ENCODE results near the gene BCDIN3D.

Gene BCDIN3D

DNA sequence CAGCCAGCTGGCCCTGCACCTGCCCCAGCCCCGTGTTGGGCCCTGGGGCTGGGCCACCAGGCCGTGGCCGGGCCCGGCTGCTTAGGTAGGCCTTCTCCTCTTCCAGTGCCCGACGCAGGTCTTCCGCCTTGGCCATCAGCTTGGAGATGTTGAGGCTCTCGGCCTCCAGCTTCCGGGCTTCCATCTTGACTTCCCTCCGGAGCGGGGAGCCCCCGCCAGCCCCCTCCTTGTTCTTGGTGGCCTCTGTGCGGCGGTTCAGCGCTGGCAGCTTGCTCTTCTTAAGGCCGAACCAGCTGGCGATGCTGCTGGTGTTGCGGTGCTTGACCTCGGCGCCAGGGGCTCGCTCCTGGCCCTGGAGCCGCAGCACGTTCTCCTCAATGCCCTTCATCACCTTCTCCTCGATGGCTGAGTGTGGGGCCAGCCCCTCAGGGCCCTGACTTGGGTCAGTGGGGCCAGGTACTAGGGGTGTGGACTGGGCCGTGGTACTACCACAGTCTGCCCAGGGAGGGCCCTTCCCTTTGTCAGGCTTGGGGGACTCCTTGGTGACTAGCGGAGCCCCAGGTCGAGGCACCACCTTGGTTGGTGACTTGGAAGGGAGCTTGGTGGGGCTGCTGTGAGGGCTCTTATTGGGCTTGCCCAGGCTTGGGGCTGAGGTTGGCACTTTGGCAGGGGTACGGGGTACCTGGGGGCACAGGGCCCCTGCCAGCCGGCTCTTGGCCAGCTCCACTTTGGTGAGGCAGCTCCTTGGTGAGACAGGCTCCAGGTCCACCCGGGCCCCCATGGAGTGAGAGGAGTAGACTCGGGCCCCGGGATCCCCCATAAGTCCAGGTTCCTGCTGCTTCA, 47.9 kb downstream of the BCDIN3D start:
- DNase-seq, result no peak

DNA sequence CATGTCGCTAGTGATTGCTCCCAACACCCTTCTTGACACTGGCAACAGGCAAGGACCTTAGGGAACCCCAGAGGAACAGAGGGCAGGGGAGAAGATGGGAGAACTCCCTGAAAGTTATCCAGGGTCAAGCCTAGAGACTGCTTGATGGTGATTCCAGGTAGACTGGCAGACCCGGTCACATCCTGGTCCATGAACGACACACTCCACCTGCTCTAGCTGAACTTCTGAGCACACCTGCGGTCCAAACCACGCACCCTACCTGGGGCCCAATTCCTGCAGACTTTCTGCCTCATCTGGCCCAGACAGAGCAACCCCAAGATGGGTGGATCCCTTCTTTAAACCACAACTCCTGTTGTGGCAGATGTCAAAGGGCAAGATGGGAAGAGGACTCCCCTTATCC, 48.9 kb downstream of the BCDIN3D start:
- no peak for DNase-seq

DNA sequence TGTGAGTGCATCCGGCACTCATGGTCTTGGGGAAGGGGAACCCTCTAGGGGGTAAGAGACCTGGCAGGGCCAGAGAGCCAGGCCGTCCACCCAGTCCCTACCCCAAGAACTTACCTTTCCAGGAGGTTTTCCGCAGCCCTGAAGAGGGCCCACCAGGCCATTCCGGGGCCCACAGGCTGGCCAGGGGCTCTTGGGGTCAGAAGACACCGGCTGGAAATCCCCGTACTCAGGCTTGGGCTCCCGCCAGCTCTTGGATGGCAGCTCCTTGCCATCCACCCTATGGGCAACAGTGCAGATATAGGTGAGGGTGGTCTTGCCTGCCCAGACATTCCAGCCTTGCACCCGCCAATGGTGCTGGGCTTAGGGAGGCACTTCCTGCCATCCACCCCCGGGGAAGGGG, 49.3 kb downstream of the BCDIN3D start:
- DNase-seq, result no peak

DNA sequence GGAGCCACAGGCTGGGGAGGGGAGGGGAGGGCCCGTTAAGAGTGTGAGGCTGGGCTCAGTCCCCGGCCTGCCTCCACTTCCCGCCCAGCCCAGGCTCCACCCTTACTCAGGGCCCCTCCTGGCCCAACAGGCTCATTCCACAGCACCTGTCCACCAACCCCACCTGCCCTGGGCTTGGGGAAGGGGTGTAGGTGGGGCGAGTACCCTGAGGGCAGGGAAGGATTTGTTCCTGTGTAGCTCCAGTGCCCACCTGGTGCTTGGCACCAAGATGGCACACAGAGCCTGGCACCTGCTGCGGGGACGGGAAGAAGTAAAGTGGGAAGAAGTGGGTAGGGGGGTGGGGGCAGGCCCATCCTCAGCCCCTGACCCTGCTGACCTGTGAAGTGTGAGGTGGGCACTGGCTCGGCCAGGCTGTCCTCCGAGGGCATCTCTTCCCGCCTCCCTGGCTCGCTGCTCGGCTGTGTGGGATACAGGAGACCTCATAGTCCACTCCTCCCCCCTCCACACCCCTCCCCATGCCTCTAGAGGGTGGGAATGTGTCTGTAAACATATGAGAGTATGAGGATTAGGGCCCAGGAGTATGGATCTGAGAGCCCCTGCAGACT, 49.8 kb downstream of the BCDIN3D start:
- no peak for DNase-seq

DNA sequence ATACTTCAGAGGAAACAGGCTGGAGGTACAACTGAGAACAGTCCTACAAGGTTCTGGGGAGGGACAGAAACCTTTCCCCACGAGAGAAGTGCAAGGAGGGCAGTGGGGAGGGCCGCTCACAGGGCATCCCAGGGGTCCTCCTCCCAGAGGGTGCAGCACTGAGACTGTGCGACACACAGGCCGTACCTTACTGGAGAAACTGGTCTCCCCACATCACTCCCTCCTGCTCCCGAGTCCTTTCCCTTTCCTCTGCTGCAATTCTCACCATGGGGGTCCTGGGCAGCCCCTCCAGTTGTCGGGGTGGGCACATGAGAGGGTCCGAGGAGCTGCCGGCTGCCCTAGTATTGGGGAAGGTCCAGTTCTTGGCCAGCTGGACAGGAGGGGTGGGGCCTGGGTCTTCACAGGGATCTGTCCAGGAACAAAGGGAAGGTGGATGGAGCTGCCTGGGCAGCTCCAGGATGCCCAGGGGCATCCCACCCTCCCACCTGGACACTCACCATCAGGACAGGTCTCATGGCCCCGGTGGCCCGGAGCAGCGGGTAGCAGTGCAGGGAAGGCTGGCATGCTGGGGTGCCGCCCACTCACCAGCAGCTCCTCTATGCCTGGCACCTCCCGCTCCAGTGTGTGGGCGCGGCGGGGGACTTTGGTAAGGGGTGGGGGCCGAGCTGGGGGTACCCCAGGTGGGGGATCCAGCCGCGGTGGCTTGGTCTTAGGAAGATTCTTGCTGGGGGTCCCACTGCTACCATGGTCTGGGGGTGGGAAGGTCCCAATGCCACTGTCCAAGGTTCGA, 50.5 kb downstream of the BCDIN3D start:
- no peak for DNase-seq

DNA sequence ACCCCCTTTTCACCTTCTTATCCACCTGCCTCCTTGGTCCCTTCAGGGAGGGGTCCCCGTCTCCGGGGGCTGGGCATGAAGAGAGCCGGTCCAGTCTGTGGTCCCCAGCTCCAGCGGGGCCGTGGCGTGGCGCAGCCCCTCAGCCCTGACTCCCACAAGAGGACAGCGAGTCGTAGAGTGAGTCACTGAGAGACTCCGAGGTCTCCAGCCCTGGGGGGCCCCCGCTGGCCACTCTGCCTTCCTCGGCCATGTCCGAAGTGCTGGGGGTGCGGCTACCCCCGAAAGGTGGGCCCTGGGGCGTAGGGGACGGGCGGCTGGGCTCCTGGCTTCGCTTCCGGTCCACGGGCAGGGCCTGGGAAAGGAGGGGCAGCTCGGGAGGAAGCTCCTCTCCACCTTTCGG, 51.2 kb downstream of the BCDIN3D start:
- no peak for DNase-seq

DNA sequence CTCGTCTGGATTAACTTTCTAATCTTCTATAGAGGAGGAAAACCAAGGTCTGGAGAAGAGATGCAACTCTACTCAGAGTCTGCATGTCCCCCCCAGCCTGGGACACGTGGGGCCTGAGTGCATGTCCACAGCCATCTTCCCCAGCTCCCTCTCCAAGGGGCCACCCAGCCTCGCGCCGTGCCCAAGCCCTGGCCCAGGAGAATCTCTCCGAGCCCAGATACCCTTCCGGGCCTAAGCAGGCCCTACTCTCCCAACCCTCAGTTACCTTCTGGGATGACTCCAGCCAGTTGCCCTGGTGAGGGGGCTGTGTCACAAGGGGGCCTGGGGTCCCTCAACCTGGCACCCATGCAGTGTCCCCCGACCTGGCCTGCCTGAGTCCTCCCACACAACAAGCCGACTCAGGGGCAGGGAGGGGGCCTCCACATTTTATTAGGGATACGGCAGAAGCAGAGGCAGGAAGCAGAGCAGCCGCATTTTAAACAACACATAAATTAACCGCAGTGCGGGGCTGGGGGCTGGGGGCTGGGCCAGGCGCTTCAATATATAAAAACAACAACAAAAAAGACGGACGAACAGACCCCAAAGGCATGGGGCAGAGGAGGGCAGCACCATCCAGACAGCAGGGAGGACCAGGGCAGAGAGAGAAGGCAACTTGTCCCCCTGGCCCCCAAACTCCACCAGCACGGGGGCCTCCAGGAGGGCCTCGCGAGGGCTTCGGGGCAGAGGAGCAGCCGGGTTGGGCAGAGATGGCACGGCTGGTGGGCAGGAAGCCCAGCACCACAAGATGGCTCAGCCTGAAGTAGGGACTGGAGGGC, 52.0 kb downstream of the BCDIN3D start:
- DNase-seq, result no peak

DNA sequence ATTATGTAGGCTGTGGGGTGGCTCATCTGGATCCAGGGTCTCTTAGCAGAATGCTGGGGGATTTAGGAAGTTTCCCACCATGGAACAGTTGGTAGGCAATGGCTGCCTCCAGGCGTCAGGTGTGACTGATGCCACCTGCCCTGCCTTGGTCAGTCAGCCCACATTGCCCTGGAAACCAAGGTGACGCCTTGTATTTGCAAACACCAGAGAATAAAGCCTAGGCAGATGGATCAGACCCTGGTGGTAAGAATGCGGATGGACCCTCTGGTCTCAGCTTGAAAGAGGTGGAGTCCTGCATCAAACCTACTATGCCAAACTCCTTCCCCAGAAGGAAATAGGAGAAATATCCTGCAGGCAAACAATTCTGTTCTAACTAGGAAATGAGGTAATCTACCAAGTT, 52.9 kb downstream of the BCDIN3D start:
- DNase-seq, result no peak

DNA sequence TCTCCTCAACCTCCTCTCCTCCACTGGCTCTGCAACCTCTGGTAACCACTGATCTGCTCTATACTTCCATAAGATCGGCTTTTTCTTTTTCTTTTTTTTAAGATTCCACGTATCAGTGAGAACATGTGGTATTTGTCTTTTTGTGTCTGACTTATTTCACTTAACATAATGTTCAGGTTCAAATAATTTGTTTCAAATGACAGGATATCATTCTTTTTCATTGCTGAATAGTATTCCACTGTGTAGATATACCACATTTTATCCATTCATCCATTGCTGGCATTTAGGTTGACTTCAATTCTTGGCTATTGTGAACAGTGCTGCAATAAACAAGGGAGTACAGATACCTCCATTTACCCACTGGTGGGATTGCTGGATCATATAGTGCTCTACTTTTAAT, 55.2 kb downstream of the BCDIN3D start:
- DNase-seq, result no peak
